ENCODE results near the gene PPP1R12C.

Gene PPP1R12C

GRCh38 chr19:55046975-55047622 lies 70.3 kb downstream of the PPP1R12C start:
- DNase-seq (ENCODE audit: low read depth, low spot score), result no peak

- DNase-seq (ENCODE audit: low read depth, low spot score), result no peak
Observed at GRCh38 chr19:55044771-55045716, 72.4 kb downstream of the PPP1R12C start.

- DNase-seq (ENCODE audit: low read depth, low spot score), result no peak
Observed at GRCh38 chr19:55044286-55044685, 73.2 kb downstream of the PPP1R12C start.

- DNase-seq (ENCODE audit: low read depth, low spot score), result no peak
Observed at GRCh38 chr19:55042688-55043087, 74.7 kb downstream of the PPP1R12C start.

GRCh38 chr19:55042344-55042678 lies 75.1 kb downstream of the PPP1R12C start:
- DNase-seq (ENCODE audit: low read depth, low spot score), result no peak

DNA sequence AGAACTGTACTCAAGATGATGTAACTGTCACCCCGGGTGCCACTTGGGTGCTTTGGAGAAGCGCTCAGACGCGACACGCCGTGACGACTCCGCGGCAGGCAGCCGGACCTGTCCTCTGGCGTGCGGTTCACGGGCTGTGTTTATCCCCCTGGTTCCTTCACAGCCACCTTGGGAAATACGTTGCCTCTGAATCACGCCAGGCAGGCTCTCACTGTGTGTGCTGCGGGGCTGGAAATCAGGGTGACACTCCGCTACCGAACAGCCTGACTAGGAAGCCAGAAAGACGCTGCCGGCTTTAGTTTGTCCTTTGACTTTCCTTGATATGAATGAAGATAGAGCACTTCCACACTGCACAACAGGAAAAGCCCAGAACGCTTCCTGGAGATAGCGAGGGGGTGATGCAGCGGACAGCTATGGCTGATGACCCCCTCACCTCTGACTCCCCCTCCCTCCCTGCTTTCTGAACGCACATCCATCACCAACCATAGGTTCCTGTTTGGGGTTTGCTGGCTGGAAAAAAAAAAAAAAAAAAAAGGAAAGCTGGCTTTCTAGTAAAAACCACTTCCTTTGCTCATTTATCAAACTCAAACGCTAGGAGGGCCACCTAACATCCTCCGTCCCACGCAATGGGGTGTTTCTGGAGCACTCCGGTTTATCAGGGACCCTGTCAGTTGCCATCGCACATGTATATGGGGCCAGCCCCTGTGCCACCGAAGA lies 75.7 kb downstream of the PPP1R12C start:
- no peak for DNase-seq (ENCODE audit: low read depth, low spot score)

DNA sequence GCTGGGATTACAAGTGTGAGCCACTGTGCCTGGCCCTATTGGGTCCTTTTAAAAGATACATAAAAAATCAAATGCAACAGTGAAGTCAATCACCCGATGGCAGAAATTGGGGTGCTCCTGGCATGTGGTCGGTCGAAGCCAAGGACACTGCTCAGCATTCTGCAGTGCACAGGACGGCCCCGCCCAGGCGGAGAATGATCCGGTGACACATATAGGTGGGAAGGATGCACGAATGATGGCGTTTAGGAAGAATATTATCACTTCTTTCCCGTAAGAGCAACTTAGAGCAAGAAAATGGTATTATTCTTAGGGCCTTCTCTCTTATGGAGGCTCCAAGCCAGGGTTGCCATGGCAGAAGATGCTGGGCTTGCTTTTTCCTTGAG lies 76.2 kb downstream of the PPP1R12C start:
- no peak for DNase-seq (ENCODE audit: low read depth, low spot score)
